ENCODE data around the gene ARL2BP. TPM values are rescaled to one million over a fixed set of nuclear protein-coding genes. Genes with fewer than 3 reads are reported as not detected.
A peak's percentile ranks its signal among the peaks of the same experiment; 100 is the strongest.

ARL2BP gene
- total and polyA plus RNA-seq, 2 of the 13 experiments (the other 11 are each of a cell fraction or from before 2014, with no cell fraction given): 64.3 to 67.6 TPM

DNA sequence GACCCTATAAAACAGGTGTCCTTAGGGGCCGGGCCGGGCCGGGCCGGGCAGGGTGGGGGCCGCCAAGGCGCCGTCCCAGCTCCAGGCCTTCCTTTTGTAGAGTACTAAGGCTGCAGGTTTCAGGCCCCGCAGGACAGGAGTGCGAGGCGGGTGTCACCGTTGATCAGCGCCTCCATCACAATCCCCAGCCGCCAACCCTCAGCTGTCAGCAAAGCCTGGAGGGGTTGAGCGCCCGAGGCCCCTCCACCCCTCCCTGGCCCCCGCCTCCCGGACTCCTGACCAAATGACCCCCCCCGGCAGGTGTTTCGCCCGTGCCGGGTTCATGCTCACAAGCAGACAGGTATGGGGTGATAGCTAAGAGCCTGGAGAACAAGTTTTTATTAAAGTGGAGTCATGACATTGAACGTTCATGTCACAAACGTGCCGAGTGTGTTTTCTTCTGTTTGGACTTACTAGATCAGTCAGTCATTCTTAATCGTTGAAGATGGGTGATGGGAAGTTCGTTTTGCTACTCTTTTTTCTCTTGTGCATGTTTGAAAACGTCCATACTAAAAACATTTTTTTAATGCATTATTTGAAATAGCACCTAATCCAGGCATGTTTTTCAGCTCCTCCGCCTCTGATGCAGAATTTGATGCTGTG is 534 bp downstream of the ARL2BP start (continued):
- TF ChIP-seq, protein P1, sequence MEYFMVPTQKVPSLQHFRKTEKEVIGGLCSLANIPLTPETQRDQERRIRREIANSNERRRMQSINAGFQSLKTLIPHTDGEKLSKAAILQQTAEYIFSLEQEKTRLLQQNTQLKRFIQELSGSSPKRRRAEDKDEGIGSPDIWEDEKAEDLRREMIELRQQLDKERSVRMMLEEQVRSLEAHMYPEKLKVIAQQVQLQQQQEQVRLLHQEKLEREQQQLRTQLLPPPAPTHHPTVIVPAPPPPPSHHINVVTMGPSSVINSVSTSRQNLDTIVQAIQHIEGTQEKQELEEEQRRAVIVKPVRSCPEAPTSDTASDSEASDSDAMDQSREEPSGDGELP (IDR thresholded peaks at IDR 0.05; ENCODE audit: borderline replicate concordance, low read depth): no peak
- TF ChIP-seq ELF1 (CRISPR knock-in tag; IDR thresholded peaks at IDR 0.05) (no peak), RNF2 (conservative IDR thresholded peaks at IDR 0.05; ENCODE audit: low read depth) (0 out of 2 replicates have a peak, but pooled peaks have one; percentile 9), NAIF1 (CRISPR knock-in tag; IDR thresholded peaks at IDR 0.05; ENCODE audit: borderline replicate concordance) (0 out of 2 replicates have a peak, but pooled peaks have one; percentile 31), ZMYM4 (CRISPR knock-in tag; IDR thresholded peaks at IDR 0.05) (no peak), TBL1XR1 (IDR thresholded peaks at IDR 0.05; ENCODE audit: borderline replicate concordance, low read length, partially characterized antibody) (no peak), CHD4 (IDR thresholded peaks at IDR 0.05; ENCODE audit: borderline replicate concordance, low read length) (no peak), SNAPC2 (CRISPR knock-in tag; IDR thresholded peaks at IDR 0.05) (no peak), TOPORS (CRISPR knock-in tag; IDR thresholded peaks at IDR 0.05) (0 out of 2 replicates have a peak, but pooled peaks have one; percentile 22), CERS6 (CRISPR knock-in tag; IDR thresholded peaks at IDR 0.05) (no peak), KDM5A (IDR thresholded peaks at IDR 0.05; ENCODE audit: borderline replicate concordance, low read length) (no peak), HIVEP1 (CRISPR knock-in tag; IDR thresholded peaks at IDR 0.05) (no peak), ZNF878 (CRISPR knock-in tag; IDR thresholded peaks at IDR 0.05) (peak; percentile 81; the same call in 1 of the 2 replicates), SMYD3 (CRISPR knock-in tag; IDR thresholded peaks at IDR 0.05) (no peak), ZNF569 (CRISPR knock-in tag; IDR thresholded peaks at IDR 0.05; ENCODE audit: borderline replicate concordance) (0 out of 2 replicates have a peak, but pooled peaks have one; percentile 30), CSRNP1 (CRISPR knock-in tag; IDR thresholded peaks at IDR 0.05) (0 out of 2 replicates have a peak, but pooled peaks have one; percentile 53), NR2F2 (IDR thresholded peaks at IDR 0.05; ENCODE audit: borderline replicate concordance, low read depth) (0 out of 2 replicates have a peak, but pooled peaks have one; percentile 5), HNRNPH1 (optimal IDR thresholded peaks at IDR 0.05; ENCODE audit: low read depth, low read length) (no peak), ZNF709 (CRISPR knock-in tag; IDR thresholded peaks at IDR 0.05) (no peak), TARDBP (CRISPR knock-in tag; IDR thresholded peaks at IDR 0.05) (no peak), SMARCE1 (IDR thresholded peaks at IDR 0.05; ENCODE audit: borderline replicate concordance) (no peak)
- TF ChIP-seq, protein P2, sequence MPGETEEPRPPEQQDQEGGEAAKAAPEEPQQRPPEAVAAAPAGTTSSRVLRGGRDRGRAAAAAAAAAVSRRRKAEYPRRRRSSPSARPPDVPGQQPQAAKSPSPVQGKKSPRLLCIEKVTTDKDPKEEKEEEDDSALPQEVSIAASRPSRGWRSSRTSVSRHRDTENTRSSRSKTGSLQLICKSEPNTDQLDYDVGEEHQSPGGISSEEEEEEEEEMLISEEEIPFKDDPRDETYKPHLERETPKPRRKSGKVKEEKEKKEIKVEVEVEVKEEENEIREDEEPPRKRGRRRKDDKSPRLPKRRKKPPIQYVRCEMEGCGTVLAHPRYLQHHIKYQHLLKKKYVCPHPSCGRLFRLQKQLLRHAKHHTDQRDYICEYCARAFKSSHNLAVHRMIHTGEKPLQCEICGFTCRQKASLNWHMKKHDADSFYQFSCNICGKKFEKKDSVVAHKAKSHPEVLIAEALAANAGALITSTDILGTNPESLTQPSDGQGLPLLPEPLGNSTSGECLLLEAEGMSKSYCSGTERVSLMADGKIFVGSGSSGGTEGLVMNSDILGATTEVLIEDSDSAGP (CRISPR knock-in tag; IDR thresholded peaks at IDR 0.05; ENCODE audit: borderline replicate concordance): peak; percentile 70; the same call in 1 of the 2 replicates
- TF ChIP-seq, protein P3, sequence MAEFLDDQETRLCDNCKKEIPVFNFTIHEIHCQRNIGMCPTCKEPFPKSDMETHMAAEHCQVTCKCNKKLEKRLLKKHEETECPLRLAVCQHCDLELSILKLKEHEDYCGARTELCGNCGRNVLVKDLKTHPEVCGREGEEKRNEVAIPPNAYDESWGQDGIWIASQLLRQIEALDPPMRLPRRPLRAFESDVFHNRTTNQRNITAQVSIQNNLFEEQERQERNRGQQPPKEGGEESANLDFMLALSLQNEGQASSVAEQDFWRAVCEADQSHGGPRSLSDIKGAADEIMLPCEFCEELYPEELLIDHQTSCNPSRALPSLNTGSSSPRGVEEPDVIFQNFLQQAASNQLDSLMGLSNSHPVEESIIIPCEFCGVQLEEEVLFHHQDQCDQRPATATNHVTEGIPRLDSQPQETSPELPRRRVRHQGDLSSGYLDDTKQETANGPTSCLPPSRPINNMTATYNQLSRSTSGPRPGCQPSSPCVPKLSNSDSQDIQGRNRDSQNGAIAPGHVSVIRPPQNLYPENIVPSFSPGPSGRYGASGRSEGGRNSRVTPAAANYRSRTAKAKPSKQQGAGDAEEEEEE (CRISPR knock-in tag; IDR thresholded peaks at IDR 0.05; ENCODE audit: borderline replicate concordance): 0 out of 2 replicates have a peak, but pooled peaks have one; percentile 4
